ENCODE results near the gene CSDE1. TPM values are rescaled to one million over a fixed set of nuclear protein-coding genes. Genes with fewer than 3 reads are reported as not detected.
"Not testable (repeated sequence)": the region's sequence is repeated elsewhere in the genome, so short reads cannot be mapped to it uniquely, and the experiment has no call there.

The CSDE1 gene
- 100 to 1,000 TPM; 489 to 490 TPM for total RNA-seq

GRCh38 chr1:114757455-114758255, at the start of gene CSDE1:
CSDE1 (minus strand) TSS chr1:114757984; CDS start chr1:114739890, 18,094 bp downstream.
- POLR2A ChIA-PET = interaction anchor here (0.9 to 1.0 kb wide), 2 partner anchors 23 to 246 kb away, joined by 3 to 8 read pairs; partner anchors contain the start of gene SIKE1
- CTCF ChIA-PET = interaction anchor here (0.7 kb wide), 1 partner anchor 17 kb away, joined by 3 read pairs; no protein-coding TSS in a partner anchor

GRCh38 chr1:114804449-114804848, 46.7 kb upstream of the CSDE1 start:
- POLR2A ChIA-PET, CTCF ChIA-PET: not testable (repeated sequence)

- CTCF ChIA-PET = no interaction called here
Observed at GRCh38 chr1:114803001-114803400, 45.2 kb upstream of the CSDE1 start.

GRCh38 chr1:114794038-114794437, 36.3 kb upstream of the CSDE1 start:
- ChIA-PET POLR2A (no interaction called here), CTCF (no interaction called here)

More at GRCh38 chr1:114803001-114803400, 45.2 kb upstream of the CSDE1 start:
- POLR2A ChIA-PET = no interaction called here

GRCh38 chr1:114790581-114790980, 32.8 kb upstream of the CSDE1 start:
- POLR2A ChIA-PET, CTCF ChIA-PET: not testable (repeated sequence)

- POLR2A ChIA-PET, CTCF ChIA-PET: not testable (repeated sequence)
Observed at GRCh38 chr1:114786440-114786839, 28.7 kb upstream of the CSDE1 start.

GRCh38 chr1:114782476-114782875, 24.7 kb upstream of the CSDE1 start:
- ChIA-PET CTCF (no interaction called here), POLR2A (no interaction called here)

- CTCF ChIA-PET = no interaction called here
Observed at GRCh38 chr1:114780344-114781226, 22.8 kb upstream of the CSDE1 start, which contains the start of gene SIKE1. SIKE1 (minus strand) TSS chr1:114780685; CDS start chr1:114780607, 78 bp downstream.

GRCh38 chr1:114779722-114780121, 21.9 kb upstream of the CSDE1 start:
- ChIA-PET CTCF (no interaction called here), POLR2A (interaction anchor here (0.6 to 1.1 kb wide), 2 partner anchors 20 to 168 kb away, joined by 3 read pairs; no protein-coding TSS in a partner anchor)

More at GRCh38 chr1:114780344-114781226, 22.8 kb upstream of the CSDE1 start, which contains the start of gene SIKE1:
- POLR2A ChIA-PET = interaction anchor here (0.6 to 1.8 kb wide), 6 partner anchors 21 to 1824 kb away, joined by 3 to 8 read pairs (median 3); partner anchors contain the start of gene CSDE1

GRCh38 chr1:114776726-114777125, 18.9 kb upstream of the CSDE1 start:
- POLR2A ChIA-PET, CTCF ChIA-PET: not testable (repeated sequence)

GRCh38 chr1:114771992-114772391, 14.2 kb upstream of the CSDE1 start:
- CTCF ChIA-PET = no interaction called here

GRCh38 chr1:114770989-114771388, 13.2 kb upstream of the CSDE1 start:
- ChIA-PET POLR2A (no interaction called here), CTCF (no interaction called here)

More at GRCh38 chr1:114771992-114772391, 14.2 kb upstream of the CSDE1 start:
- POLR2A ChIA-PET = no interaction called here

- ChIA-PET CTCF (no interaction called here), POLR2A (no interaction called here)
Observed at GRCh38 chr1:114764689-114765088, 6.9 kb upstream of the CSDE1 start.

- CTCF ChIA-PET = no interaction called here
- POLR2A ChIA-PET = interaction anchor here (0.9 to 1.0 kb wide), 2 partner anchors 23 to 247 kb away, joined by 3 to 8 read pairs; partner anchors contain the start of gene SIKE1
Observed at GRCh38 chr1:114758256-114758832, 560 bp upstream of the CSDE1 start.

GRCh38 chr1:114756949-114757454, 782 bp downstream of the CSDE1 start:
- ChIA-PET CTCF (interaction anchor here (0.7 kb wide), 1 partner anchor 18 kb away, joined by 3 read pairs; no protein-coding TSS in a partner anchor), POLR2A (interaction anchor here (1.0 kb wide), 1 partner anchor 245 kb away, joined by 3 read pairs; no protein-coding TSS in a partner anchor)

GRCh38 chr1:114756009-114756892, 1.5 kb downstream of the CSDE1 start:
- POLR2A ChIA-PET = interaction anchor here (1.7 kb wide), 1 partner anchor 12 kb away, joined by 6 read pairs; no protein-coding TSS in a partner anchor
- CTCF ChIA-PET = interaction anchor here (0.6 kb wide), 1 partner anchor 10 kb away, joined by 3 read pairs; no protein-coding TSS in a partner anchor

GRCh38 chr1:114755006-114755931, 2.5 kb downstream of the CSDE1 start:
- POLR2A ChIA-PET = interaction anchor here (1.7 kb wide), 1 partner anchor 11 kb away, joined by 6 read pairs; no protein-coding TSS in a partner anchor
- CTCF ChIA-PET = no interaction called here
